Measurements from ENCODE around the gene HEATR1.
"Not testable (repeated sequence)": the region's sequence is repeated elsewhere in the genome, so short reads cannot be mapped to it uniquely, and the experiment has no call there.

Gene HEATR1

DNA sequence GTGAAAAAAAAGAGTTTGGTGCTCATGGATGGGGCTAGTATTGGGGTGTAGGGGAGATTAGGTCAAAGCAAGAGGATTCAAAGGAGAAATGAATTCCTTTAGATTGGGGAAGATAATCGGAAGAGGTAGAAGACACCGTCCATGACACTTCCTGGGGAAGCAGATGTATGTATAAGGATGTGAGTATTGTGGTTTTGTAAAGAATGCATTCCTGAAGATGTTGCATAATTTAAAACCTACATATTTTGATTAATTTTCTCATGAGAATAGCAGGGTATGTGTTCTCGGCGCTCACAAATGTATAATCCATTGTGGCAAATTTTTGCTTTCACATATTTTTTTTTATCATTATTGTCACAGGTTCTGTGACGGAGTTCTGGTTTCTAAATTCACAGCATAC lies 86.0 kb downstream of the HEATR1 start:
- Histone ChIP-seq H3K27ac (ENCODE audit: low read length) (no peak overlapping the region), H3K36me3 (ENCODE audit: insufficient read depth, low read depth, low read length) (no peaks in the 10 kb centered on the region), H3K9ac (ENCODE audit: low read depth, low read length) (no peak overlapping the region), H3K27me3 (ENCODE audit: insufficient read depth, low read length) (peaks cover 15% of the 10 kb centered on the region; the same call in 1 of the 2 replicates), H3K4me1 (ENCODE audit: insufficient read depth, low read length) (peaks cover 7% of the 10 kb centered on the region; the same call in 1 of the 2 replicates), H3K4me3 (ENCODE audit: low read length) (no peak overlapping the region), H3K9me3 (ENCODE audit: insufficient read depth, low read depth, low read length) (no peaks in the 10 kb centered on the region)

- Histone ChIP-seq H3K9me3 (ENCODE audit: insufficient read depth, low read depth, low read length) (no peaks in the 10 kb centered on the region), H3K9ac (ENCODE audit: low read depth, low read length) (no peak overlapping the region), H3K36me3 (ENCODE audit: insufficient read depth, low read depth, low read length) (no peaks in the 10 kb centered on the region), H3K27ac (ENCODE audit: low read length) (no peak overlapping the region), H3K4me3 (ENCODE audit: low read length) (no peak overlapping the region), H3K27me3 (ENCODE audit: insufficient read depth, low read length) (peaks cover 3% of the 10 kb centered on the region; the same call in 1 of the 2 replicates), H3K4me1 (ENCODE audit: insufficient read depth, low read length) (peaks cover 7% of the 10 kb centered on the region; the same call in 1 of the 2 replicates)
These were observed 87.2 kb downstream of the HEATR1 start for GRCh38 chr1:236516929-236517704.

GRCh38 chr1:236515443-236515958 lies 88.8 kb downstream of the HEATR1 start:
- Histone ChIP-seq H3K36me3 (ENCODE audit: insufficient read depth, low read depth, low read length) (no peaks in the 10 kb centered on the region), H3K4me1 (ENCODE audit: insufficient read depth, low read length) (peaks cover 7% of the 10 kb centered on the region; the same call in 1 of the 2 replicates), H3K4me3 (ENCODE audit: low read length) (no peak overlapping the region), H3K9me3 (ENCODE audit: insufficient read depth, low read depth, low read length) (no peaks in the 10 kb centered on the region), H3K27me3 (ENCODE audit: insufficient read depth, low read length) (no peaks in the 10 kb centered on the region), H3K27ac (ENCODE audit: low read length) (no peak overlapping the region), H3K9ac (ENCODE audit: low read depth, low read length) (no peak overlapping the region)

GRCh38 chr1:236514703-236515442 lies 89.4 kb downstream of the HEATR1 start:
- Histone ChIP-seq H3K4me3 (ENCODE audit: low read length) (no peak overlapping the region), H3K9ac (ENCODE audit: low read depth, low read length) (no peak overlapping the region), H3K36me3 (ENCODE audit: insufficient read depth, low read depth, low read length) (no peaks in the 10 kb centered on the region), H3K4me1 (ENCODE audit: insufficient read depth, low read length) (peaks cover 7% of the 10 kb centered on the region; the same call in 1 of the 2 replicates), H3K27ac (ENCODE audit: low read length) (no peak overlapping the region), H3K9me3 (ENCODE audit: insufficient read depth, low read depth, low read length) (no peaks in the 10 kb centered on the region), H3K27me3 (ENCODE audit: insufficient read depth, low read length) (no peaks in the 10 kb centered on the region)

DNA sequence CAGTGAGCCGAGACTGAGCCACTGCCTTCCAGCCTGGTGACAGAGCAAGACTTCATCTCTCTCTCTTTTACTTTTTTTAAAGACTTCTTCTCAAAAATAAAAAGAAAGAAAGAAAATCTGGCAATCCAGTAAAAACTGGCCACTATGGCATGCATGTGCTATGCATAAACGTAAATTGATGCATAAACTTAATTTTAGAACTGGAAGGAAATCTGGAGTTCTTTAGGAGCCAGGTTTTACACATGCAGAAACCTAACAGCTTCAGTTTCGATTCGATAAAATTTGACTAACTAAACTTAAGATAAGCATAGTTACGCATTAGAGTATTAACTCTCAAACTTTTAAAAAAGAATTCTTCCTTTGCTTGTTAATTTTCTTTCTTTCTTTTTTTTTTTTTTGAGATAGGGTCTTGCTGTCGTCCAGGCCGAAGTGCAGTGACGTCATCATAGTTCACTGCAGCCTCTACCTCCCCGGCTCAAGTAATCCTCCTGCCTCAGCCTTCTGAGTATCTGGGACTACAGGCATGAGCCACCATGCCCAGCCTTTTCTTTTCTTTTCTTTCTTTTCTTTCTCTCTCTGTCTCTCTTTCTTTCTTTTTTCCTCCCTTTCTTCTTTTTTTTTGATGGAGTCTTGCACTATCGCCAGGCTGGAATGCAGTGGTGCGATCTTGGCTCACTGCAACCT lies 92.4 kb downstream of the HEATR1 start:
- H3K4me1 ChIP-seq (ENCODE audit: insufficient read depth, low read length) = peaks cover under 1% of the 10 kb centered on the region; the same call in 1 of the 2 replicates
- no peak overlapping the region for H3K4me3 ChIP-seq (ENCODE audit: low read length)
- no peak overlapping the region for H3K9ac ChIP-seq (ENCODE audit: low read depth, low read length)
- no peaks in the 10 kb centered on the region for H3K36me3 ChIP-seq (ENCODE audit: insufficient read depth, low read depth, low read length)
- no peaks in the 10 kb centered on the region for H3K9me3 ChIP-seq (ENCODE audit: insufficient read depth, low read depth, low read length)
- H3K27me3 ChIP-seq (ENCODE audit: insufficient read depth, low read length) = no peaks in the 10 kb centered on the region
- H3K27ac ChIP-seq (ENCODE audit: low read length) = no peak overlapping the region

DNA sequence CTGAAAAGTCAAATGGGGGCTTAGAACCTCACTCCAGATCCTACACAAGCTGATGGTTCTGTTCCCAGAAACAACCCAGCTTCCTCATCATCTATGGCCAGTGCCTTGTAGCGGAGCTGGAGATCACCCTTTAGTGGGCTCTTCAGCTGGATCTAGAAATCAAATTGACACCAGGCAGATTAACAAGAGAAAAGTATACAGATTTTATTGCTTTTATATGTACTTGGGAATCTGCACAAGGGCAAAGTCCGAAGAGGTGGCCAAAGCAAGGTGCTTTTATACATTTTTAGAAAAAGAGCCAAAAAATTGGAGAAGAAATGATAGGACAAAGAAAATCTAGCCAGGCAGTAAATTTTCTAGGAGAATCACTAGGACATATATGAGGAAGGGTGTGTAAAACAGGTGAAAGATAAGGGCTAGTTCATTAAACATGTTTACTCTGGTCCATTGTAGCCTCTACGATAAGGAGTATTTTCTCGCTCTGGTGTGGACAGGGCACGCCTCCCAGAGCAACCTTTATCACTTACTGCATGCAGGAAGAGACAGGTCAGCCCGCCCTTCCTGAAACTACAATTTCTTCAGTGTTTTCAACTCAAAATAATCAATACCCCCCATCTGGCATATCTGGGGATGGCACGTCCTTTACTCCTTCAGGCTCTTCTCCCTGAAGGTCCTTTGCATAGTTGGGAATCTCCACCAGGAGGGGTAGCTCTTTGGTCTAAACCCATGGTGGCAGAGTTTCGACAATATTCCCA lies 94.5 kb downstream of the HEATR1 start:
- H3K27me3 ChIP-seq (ENCODE audit: insufficient read depth, low read length) = no peaks in the 10 kb centered on the region
- no peaks in the 10 kb centered on the region for H3K9me3 ChIP-seq (ENCODE audit: insufficient read depth, low read depth, low read length)
- no peak overlapping the region for H3K9ac ChIP-seq (ENCODE audit: low read depth, low read length)
- H3K36me3 ChIP-seq (ENCODE audit: insufficient read depth, low read depth, low read length) = no peaks in the 10 kb centered on the region
- H3K27ac ChIP-seq (ENCODE audit: low read length) = no peak overlapping the region
- no peak overlapping the region for H3K4me3 ChIP-seq (ENCODE audit: low read length)
- no peaks in the 10 kb centered on the region for H3K4me1 ChIP-seq (ENCODE audit: insufficient read depth, low read length)

GRCh38 chr1:236509203-236509602 lies 95.1 kb downstream of the HEATR1 start:
- no peaks in the 10 kb centered on the region for H3K4me1 ChIP-seq (ENCODE audit: insufficient read depth, low read length)
- no peaks in the 10 kb centered on the region for H3K9me3 ChIP-seq (ENCODE audit: insufficient read depth, low read depth, low read length)
- H3K27ac ChIP-seq (ENCODE audit: low read length) = no peak overlapping the region
- H3K27me3 ChIP-seq (ENCODE audit: insufficient read depth, low read length) = no peaks in the 10 kb centered on the region
- H3K4me3 ChIP-seq (ENCODE audit: low read length) = no peak overlapping the region
- H3K36me3 ChIP-seq (ENCODE audit: insufficient read depth, low read depth, low read length) = no peaks in the 10 kb centered on the region
- H3K9ac ChIP-seq (ENCODE audit: low read depth, low read length) = no peak overlapping the region

DNA sequence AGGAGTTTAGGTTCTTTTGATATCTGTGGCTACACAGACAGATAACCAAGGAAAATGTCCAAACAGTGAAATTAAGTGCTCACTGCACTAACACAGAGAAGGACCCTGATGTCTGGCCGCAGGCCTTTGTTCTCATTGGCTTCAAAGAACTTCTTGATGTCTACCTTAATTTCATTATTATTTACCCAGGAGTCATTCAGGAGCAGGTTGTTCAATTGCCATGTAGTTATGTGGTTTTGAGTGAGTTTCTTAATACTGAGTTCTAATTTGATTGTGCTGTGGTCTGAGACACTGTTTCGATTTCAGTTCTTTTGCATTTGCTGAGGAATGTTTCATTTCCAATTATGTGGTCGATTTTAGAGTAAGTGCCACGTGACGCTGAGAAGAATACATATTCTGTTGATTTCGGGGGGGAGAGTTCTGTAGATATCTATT lies 95.7 kb downstream of the HEATR1 start:
- Histone ChIP-seq H3K27me3 (ENCODE audit: insufficient read depth, low read length) (no peaks in the 10 kb centered on the region), H3K4me1 (ENCODE audit: insufficient read depth, low read length) (no peaks in the 10 kb centered on the region), H3K9me3 (ENCODE audit: insufficient read depth, low read depth, low read length) (no peaks in the 10 kb centered on the region), H3K36me3 (ENCODE audit: insufficient read depth, low read depth, low read length) (no peaks in the 10 kb centered on the region), H3K9ac (ENCODE audit: low read depth, low read length) (no peak overlapping the region), H3K27ac (ENCODE audit: low read length) (no peak overlapping the region), H3K4me3 (ENCODE audit: low read length) (no peak overlapping the region)

DNA sequence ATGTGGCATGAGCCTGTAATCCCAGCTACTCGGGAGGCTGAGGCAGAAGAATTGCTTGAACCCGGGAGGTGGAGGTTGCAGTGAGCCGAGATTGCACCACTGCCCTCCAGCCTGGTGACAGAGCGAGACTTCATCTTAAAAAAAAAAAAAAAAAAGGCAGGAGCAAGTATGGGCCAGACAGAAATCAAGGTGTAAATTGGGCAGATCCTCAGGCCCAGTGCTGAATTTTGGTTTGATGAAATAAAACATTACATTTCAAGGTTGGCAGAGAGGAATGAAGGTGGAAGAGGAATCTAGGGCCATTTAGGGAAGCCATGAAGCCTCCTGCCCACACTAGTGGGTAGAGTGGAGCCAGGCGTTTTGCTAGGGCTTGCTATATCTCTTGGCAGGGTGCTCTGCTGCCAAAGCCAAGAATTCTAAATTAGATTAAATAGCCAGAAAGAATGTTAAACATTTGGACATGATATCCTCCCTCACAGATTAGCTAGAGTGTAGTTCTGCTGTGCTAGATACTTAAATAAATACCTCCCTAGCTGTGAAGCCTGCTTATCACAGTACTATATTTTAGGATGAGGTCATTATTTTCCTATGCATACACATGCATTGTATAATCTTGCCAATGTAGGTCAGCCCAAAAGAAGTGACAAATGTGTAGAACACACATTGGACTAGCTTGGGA lies 97.2 kb downstream of the HEATR1 start:
- Histone ChIP-seq H3K36me3 (ENCODE audit: insufficient read depth, low read depth, low read length) (no peaks in the 10 kb centered on the region), H3K27ac (ENCODE audit: low read length) (no peak overlapping the region), H3K27me3 (ENCODE audit: insufficient read depth, low read length) (no peaks in the 10 kb centered on the region), H3K9ac (ENCODE audit: low read depth, low read length) (no peak overlapping the region), H3K4me1 (ENCODE audit: insufficient read depth, low read length) (peaks cover 3% of the 10 kb centered on the region; the same call in 1 of the 2 replicates), H3K4me3 (ENCODE audit: low read length) (no peak overlapping the region), H3K9me3 (ENCODE audit: insufficient read depth, low read depth, low read length) (no peaks in the 10 kb centered on the region)

DNA sequence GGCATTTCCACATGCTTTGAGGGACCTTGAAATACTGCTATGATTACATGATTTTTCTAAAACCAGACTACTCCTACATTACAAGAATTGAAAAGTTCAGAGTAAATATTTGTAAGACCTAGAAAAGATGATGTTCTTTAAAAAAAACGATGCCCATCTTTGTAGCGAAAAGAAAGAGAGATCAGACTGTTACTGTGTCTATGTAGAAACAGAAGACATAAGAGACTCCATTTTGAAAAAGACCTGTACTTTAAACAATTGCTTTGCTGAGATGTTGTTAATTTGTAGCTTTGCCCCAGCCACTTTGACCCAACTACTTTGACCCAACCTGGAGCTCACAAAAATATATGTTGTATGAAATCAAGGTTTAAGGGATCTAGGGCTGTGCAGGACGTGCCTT lies 100.0 kb downstream of the HEATR1 start:
- not testable (repeated sequence) for H3K4me3 ChIP-seq (ENCODE audit: low read length); H3K9ac ChIP-seq (ENCODE audit: low read depth, low read length); H3K27me3 ChIP-seq (ENCODE audit: insufficient read depth, low read length); H3K27ac ChIP-seq (ENCODE audit: low read length); H3K4me1 ChIP-seq (ENCODE audit: insufficient read depth, low read length); H3K36me3 ChIP-seq (ENCODE audit: insufficient read depth, low read depth, low read length); H3K9me3 ChIP-seq (ENCODE audit: insufficient read depth, low read depth, low read length)

All from iPS-20b (cell line).